ENCODE measurements around the gene EIF4B. TPM values are rescaled to one million over a fixed set of nuclear protein-coding genes. Genes with fewer than 3 reads are reported as not detected.

Gene EIF4B
- polyA plus RNA-seq, 1 experiment, result 645 TPM

DNA sequence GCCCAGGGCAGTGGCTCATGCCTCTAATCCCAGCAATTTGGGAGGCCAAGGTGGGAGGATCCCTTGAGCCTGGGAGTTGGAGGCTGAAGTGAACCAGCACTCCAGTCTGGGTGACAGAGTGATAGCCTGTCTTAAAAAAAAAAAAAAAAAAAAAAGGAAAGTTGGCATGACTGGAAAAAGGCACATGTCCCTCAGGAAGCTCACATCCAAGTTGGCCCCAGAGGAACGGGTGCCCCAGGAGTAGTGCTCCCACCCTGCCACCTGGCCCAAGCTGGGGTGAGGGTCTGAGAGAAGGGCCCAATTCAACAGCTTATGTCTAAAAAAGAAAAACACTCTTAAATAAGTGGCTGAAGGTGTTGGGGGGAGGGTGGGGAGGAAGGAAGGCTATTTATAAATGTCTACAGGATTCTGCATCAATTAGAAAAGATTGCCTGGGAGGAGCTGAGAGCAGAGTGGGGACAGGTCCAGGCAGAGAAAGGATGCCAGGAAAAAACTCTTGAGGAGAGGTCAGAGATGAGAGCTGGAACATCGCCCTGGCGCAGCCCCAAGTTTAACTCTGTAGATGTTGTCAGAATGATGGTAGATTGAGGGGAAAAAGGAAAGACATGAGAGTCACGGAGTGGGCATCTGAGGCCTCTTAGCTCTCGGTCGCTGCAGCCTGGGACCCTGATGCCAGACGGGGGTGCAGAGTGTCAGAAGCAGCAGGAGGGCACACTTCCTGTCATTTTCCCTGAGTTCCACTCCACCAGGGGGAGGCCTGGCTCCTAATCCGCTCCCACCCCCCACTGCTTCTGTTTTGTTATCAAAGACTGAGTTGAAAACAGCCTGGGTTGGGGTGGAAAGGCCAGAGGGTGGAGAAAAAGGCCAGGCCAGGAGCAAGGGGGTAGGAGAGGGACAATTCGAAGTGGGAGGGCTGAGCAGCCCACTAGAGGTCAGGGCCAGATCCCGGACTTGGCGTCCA lies 65.6 kb downstream of the EIF4B start:
- ChIA-PET CTCF (interaction anchor here (0.6 to 2.4 kb wide), 11 partner anchors 15 to 349 kb away, joined by 3 to 13 read pairs (median 4); no protein-coding TSS in a partner anchor), POLR2A (interaction anchor here (0.7 to 3.4 kb wide), 6 partner anchors 7 to 131 kb away, joined by 3 to 18 read pairs (median 4); partner anchors contain the start of genes IGFBP6 and SPRYD3)
- peak overlapping the region; percentile 11 for H3K27ac ChIP-seq (ENCODE audit: low read depth, low read length)
- no peaks in the 10 kb centered on the region for H3K9me3 ChIP-seq (ENCODE audit: control insufficient read depth, insufficient read depth, low read length)
- no peaks in the 10 kb centered on the region for H3K27me3 ChIP-seq (ENCODE audit: control insufficient read depth, insufficient read depth, low read length)
- no peak for DNase-seq (ENCODE audit: low read depth, low spot score)
- TF ChIP-seq, protein P1, sequence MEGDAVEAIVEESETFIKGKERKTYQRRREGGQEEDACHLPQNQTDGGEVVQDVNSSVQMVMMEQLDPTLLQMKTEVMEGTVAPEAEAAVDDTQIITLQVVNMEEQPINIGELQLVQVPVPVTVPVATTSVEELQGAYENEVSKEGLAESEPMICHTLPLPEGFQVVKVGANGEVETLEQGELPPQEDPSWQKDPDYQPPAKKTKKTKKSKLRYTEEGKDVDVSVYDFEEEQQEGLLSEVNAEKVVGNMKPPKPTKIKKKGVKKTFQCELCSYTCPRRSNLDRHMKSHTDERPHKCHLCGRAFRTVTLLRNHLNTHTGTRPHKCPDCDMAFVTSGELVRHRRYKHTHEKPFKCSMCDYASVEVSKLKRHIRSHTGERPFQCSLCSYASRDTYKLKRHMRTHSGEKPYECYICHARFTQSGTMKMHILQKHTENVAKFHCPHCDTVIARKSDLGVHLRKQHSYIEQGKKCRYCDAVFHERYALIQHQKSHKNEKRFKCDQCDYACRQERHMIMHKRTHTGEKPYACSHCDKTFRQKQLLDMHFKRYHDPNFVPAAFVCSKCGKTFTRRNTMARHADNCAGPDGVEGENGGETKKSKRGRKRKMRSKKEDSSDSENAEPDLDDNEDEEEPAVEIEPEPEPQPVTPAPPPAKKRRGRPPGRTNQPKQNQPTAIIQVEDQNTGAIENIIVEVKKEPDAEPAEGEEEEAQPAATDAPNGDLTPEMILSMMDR (IDR thresholded peaks at IDR 0.05; ENCODE audit: low read depth, low read length), result peak; percentile 50
- H3K4me3 ChIP-seq (ENCODE audit: low read depth, low read length), result no peak overlapping the region

DNA sequence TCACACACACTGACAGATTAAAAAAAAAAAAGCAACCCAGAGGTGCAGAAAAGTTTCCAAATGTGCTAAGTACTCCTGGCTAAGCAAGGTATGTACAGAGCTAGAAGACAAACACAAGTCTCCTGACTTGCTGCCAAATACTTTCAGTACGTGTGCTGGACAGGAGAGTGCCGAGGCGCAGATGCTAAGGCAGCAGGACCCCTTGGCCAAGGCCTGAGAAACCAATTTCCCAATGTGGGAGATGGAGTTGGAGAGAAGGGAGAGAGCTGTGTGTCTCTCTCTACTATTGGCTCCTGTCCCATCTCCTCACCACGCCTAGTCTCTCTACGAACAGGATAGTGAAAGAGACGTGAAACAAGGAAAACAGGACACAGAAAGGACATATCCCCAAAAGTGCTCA lies 67.6 kb downstream of the EIF4B start:
- H3K9me3 ChIP-seq (ENCODE audit: control insufficient read depth, insufficient read depth, low read length), result no peaks in the 10 kb centered on the region
- POLR2A ChIA-PET, result interaction anchor here (0.7 to 1.2 kb wide), 2 partner anchors 23 to 25 kb away, joined by 3 to 6 read pairs; partner anchors contain the start of gene IGFBP6
- TF ChIP-seq, protein P1 (IDR thresholded peaks at IDR 0.05; ENCODE audit: low read depth, low read length), result no peak
- H3K27ac ChIP-seq (ENCODE audit: low read depth, low read length), result no peak overlapping the region
- H3K27me3 ChIP-seq (ENCODE audit: control insufficient read depth, insufficient read depth, low read length), result no peaks in the 10 kb centered on the region
- no peak for DNase-seq (ENCODE audit: low read depth, low spot score)
- H3K4me3 ChIP-seq (ENCODE audit: low read depth, low read length), result no peak overlapping the region
- CTCF ChIA-PET, result interaction anchor here (0.7 to 0.9 kb wide), 2 partner anchors 10 to 25 kb away, joined by 4 to 5 read pairs; no protein-coding TSS in a partner anchor

DNA sequence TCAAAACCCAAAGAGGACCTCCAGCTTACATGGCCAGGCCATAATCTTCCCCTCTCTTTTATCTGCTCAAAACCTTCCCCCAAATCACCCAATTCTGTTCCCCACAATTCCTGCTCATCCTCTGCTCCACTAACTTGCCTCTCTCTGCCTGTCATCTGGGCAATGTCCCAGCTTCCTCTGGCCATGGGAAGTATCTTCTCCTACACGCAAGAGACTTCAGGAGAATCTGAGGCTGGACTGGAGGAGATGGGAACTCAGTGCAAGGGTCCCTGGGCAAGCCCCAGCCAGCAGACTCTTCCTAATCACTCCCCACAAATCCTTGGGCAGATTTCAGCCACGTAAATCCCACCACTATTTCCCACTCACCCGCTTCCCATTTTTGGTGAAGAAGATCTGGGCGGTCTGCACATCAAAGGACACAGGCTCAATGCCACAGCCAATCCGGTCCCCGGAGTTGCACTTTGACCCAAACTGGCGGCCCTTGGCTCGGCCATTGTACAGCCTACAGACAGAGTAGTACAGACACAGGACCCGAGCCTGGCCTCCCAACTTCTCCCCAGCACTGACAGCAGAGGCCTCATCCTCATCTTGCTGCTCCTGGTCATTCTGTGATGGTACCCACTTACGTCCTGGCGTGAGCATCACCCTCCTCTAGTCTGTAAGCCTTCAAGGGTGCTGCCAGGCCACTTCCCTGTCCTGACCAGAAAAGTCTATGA lies 68.2 kb downstream of the EIF4B start:
- Histone ChIP-seq H3K27ac (ENCODE audit: low read depth, low read length) (no peak overlapping the region), H3K9me3 (ENCODE audit: control insufficient read depth, insufficient read depth, low read length) (no peaks in the 10 kb centered on the region), H3K27me3 (ENCODE audit: control insufficient read depth, insufficient read depth, low read length) (no peaks in the 10 kb centered on the region), H3K4me3 (ENCODE audit: low read depth, low read length) (no peak overlapping the region)
- POLR2A ChIA-PET, result interaction anchor here (0.7 kb wide), 1 partner anchor 23 kb away, joined by 6 read pairs; the partner anchor contains the start of gene IGFBP6
- CTCF ChIA-PET, result interaction anchor here (0.7 to 2.0 kb wide), 3 partner anchors 11 to 25 kb away, joined by 4 to 6 read pairs (median 5); no protein-coding TSS in a partner anchor
- TF ChIP-seq, protein P1 (IDR thresholded peaks at IDR 0.05; ENCODE audit: low read depth, low read length), result no peak
- DNase-seq (ENCODE audit: low read depth, low spot score), result no peak

DNA sequence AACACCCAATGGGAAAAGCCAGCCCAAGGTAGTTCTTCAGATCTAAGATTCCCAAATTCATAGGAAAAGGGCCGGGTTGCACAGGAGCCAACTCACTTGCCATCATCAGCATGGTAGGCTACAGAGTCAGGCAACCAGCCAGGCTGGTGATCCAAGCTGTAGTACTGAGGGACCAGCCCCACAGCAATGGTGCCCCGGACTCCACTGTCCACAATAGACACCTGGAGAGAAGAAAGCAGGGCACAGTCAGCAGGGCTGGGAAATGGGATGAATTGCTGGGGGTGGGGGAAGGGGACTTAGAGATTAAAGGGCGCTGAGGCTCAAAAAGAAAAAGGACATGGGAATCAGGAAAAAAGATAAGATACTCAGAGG lies 68.7 kb downstream of the EIF4B start:
- ChIA-PET CTCF (interaction anchor here (2.0 kb wide), 1 partner anchor 24 kb away, joined by 6 read pairs; no protein-coding TSS in a partner anchor), POLR2A (no interaction called here)
- TF ChIP-seq, protein P1 (IDR thresholded peaks at IDR 0.05; ENCODE audit: low read depth, low read length), result no peak
- no peaks in the 10 kb centered on the region for H3K27me3 ChIP-seq (ENCODE audit: control insufficient read depth, insufficient read depth, low read length)
- H3K4me3 ChIP-seq (ENCODE audit: low read depth, low read length), result no peak overlapping the region
- no peak for DNase-seq (ENCODE audit: low read depth, low spot score)
- H3K9me3 ChIP-seq (ENCODE audit: control insufficient read depth, insufficient read depth, low read length), result no peaks in the 10 kb centered on the region
- H3K27ac ChIP-seq (ENCODE audit: low read depth, low read length), result no peak overlapping the region
